ENCODE results near the gene CAMTA1.

The CAMTA1 gene

DNA sequence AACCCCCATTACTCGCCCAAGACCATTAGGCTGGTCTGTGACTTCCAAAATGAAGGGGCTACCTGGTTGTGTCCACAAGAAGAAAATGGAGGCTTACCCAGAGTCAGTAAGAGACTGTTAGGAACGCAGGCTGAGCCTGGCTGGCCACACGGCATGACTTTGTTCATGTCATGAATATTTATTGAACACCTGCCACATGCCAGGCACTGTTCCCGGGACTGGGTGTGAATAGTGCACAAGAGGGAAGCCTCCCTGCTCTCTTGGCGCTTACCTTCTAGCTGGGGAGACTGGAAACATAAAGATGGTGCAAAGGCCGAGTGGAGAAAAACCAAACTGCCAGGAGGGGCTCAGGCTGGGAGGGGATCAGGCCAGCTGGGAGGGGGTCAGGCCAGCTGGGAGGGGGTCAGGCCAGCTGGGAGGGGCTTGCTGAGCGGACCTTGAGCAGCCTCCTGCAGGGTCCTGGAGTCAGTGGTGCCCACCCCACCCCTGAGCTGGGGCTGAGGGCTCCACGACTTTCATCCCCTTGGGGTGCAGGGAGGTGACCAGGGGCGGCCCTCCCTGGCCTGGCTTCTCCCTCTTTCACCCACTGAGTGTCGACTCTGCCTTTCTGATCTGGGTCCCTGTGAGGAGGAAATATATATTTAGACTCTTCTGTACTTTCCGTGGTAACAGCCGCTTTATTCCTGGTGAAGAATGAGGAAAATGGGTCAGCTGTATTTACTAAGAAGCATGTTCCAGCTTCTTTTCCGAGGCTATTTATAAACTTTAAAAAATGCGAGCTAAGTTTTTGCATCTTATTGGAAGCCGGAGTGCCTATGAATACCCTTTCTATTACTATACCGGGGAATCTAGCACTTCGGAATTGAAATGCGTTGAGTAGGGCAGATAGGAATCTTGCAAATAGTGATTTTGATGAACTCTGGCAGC, 139.0 kb downstream of the CAMTA1 start:
- DNase-seq (ENCODE audit: low spot score), result no peak
- in situ Hi-C loops (cut with MboI; ENCODE audit: low sequenced_read_pairs, unreplicated experiment), result no loop called here
- TF ChIP-seq, protein P1, sequence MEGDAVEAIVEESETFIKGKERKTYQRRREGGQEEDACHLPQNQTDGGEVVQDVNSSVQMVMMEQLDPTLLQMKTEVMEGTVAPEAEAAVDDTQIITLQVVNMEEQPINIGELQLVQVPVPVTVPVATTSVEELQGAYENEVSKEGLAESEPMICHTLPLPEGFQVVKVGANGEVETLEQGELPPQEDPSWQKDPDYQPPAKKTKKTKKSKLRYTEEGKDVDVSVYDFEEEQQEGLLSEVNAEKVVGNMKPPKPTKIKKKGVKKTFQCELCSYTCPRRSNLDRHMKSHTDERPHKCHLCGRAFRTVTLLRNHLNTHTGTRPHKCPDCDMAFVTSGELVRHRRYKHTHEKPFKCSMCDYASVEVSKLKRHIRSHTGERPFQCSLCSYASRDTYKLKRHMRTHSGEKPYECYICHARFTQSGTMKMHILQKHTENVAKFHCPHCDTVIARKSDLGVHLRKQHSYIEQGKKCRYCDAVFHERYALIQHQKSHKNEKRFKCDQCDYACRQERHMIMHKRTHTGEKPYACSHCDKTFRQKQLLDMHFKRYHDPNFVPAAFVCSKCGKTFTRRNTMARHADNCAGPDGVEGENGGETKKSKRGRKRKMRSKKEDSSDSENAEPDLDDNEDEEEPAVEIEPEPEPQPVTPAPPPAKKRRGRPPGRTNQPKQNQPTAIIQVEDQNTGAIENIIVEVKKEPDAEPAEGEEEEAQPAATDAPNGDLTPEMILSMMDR (IDR thresholded peaks at IDR 0.05; ENCODE audit: borderline replicate concordance, control extremely low read depth, extremely low read depth, insufficient read depth, missing control alignments), result no peak

DNA sequence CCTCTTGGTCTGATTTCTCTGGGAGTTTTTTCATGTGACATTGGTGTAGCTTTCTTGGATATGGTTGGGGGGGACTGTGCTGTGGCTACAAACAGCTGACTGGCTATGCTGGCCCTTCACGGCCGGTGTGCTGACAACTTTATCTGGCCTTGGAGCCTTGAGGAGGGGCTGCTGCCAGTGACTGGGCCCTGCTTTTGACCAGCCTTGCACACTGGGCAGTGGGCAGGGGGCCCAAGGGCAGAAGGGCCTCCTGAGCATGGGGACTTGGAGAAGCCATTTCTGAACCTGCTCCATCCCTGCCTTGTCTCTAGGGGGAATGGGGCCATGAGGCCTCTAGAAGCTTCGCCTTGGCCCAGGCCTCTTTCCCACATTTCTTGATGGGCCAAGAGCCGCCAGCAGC, 139.6 kb downstream of the CAMTA1 start:
- in situ Hi-C loops (cut with MboI; ENCODE audit: low sequenced_read_pairs, unreplicated experiment), result no loop called here
- no peak for DNase-seq (ENCODE audit: low spot score)

DNA sequence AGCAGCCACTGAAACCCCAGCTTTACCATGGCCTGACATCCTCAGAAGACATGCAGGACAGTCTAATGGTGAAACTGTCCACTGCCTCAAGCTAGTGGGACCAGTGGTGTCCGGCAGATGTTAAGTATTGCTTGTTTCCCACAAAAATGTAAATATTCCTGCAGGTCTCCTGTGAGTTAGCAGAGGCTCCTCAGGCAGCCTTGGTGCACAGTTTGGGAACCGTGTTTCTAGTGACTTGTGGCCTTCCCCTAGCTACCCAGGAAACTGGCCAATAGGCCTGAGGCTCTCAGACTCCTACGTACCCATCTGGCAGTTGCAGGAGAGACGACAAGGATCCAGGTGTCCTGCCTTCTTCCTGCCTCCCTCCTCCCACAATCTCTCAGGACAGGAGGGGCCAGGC, 142.4 kb downstream of the CAMTA1 start:
- in situ Hi-C loops (cut with MboI; ENCODE audit: low sequenced_read_pairs, unreplicated experiment), result no loop called here
- TF ChIP-seq, protein P1 (IDR thresholded peaks at IDR 0.05; ENCODE audit: borderline replicate concordance, control extremely low read depth, extremely low read depth, insufficient read depth, missing control alignments), result no peak
- DNase-seq (ENCODE audit: low spot score), result no peak

More for the DNA sequence above, 139.6 kb downstream of the CAMTA1 start:
- TF ChIP-seq, protein P1 (IDR thresholded peaks at IDR 0.05; ENCODE audit: borderline replicate concordance, control extremely low read depth, extremely low read depth, insufficient read depth, missing control alignments), result no peak

DNA sequence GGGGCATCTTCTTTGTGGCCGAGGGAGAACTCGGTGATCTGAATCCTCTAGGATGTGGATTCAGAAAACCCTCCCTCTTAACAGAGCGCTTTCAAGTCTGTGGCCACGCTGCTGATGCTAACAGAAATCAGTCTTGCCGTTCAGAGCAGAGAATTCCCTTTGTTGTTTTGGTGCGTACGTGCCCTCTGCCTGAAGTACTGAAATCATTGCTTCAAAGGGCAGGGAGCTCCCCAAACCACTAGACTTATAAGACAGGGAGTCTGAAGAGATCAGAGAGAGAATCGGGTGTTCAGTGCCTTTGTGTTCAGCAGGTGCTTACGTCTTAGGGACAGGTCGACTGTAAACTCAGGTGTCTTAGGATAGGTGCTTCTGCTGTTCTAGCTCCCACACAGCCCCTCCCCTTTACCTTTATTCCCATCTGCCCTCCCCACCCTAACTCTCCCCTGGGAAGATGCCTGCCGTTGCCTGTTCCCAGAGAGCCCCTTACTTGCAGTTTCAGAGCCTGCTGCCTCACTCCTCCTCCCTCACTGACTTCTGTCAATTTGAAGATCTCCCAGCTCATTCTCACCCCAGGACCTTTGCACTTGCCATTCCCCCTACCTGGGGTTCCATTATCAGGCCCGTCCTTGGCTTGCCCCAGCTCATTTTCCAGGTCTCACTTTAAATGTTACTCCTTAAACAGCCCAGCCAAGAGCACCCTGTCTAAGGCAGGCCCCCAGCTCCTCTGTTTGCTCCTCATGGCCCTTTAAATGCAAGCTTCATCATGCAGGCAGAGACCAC, 143.0 kb downstream of the CAMTA1 start:
- in situ Hi-C loops (cut with MboI; ENCODE audit: low sequenced_read_pairs, unreplicated experiment), result no loop called here
- TF ChIP-seq, protein P1 (IDR thresholded peaks at IDR 0.05; ENCODE audit: borderline replicate concordance, control extremely low read depth, extremely low read depth, insufficient read depth, missing control alignments), result no peak
- no peak for DNase-seq (ENCODE audit: low spot score)

DNA sequence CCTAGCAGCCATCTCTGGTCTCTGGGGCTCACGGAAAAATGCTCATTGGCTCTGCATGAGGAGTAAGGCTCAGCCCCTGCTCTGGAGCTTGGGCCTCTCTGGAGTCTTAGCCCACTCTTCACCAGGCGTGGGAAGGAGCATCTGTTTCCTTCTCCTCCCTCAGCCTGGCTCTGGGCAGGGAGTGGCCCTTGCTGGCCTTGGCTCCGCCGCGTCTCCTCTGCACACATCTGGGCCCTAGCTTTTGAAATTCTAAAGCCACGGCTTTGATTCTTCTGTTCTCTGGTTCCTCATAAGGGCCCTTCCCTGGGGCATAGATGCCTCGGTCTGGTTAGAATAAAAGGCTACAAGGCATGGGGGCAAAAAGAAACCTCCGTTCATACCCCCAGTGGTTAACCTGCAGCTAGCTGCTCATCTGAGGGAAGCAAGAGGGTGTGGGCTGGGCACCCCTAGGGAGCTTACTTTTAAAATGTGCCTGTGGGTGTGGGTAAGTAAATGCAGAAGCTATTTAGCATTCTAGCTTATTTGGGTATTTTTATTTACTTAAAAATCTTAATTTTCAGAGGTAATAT, 145.6 kb downstream of the CAMTA1 start:
- TF ChIP-seq, protein P1 (IDR thresholded peaks at IDR 0.05; ENCODE audit: borderline replicate concordance, control extremely low read depth, extremely low read depth, insufficient read depth, missing control alignments), result no peak
- in situ Hi-C loops (cut with MboI; ENCODE audit: low sequenced_read_pairs, unreplicated experiment), result no loop called here
- no peak for DNase-seq (ENCODE audit: low spot score)

DNA sequence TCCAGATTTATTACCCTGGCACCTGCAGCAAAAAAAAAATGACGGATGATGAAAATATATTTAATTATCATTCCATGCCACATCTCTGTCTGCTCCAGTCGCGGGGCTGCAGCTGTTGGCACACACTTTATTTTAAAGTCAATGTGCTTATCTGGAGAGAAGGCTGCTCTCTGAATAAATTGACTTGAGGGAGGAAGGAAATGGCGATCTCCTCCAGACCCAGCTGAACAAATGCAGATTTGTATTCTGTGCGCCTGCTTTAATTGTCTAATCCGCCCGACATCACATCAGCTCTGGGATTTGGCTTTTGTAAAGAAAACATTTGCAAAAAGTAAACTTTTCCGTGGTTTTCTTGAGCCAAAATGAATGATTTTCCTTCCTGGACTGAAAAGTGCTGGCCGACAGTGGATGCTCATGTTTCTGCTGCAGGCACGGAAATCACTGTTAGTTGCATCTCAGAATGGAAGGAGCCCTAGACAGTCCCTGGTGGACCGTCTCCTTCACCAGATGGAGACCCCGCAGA, 150.2 kb downstream of the CAMTA1 start:
- in situ Hi-C loops (cut with MboI; ENCODE audit: low sequenced_read_pairs, unreplicated experiment), result no loop called here
- DNase-seq (ENCODE audit: low spot score), result no peak
- TF ChIP-seq, protein P1 (IDR thresholded peaks at IDR 0.05; ENCODE audit: borderline replicate concordance, control extremely low read depth, extremely low read depth, insufficient read depth, missing control alignments), result no peak
